Activated naive CD4-positive, alpha-beta T cell treated with anti-CD3 and anti-CD28 coated beads, Interleukin-2, amount 10 ng/mL, durations not matched to agents 7 days and 5 days (primary cell): ENCODE results near the gene STING1.
A peak's percentile ranks its signal among the peaks of the same experiment; 100 is the strongest.
"Not testable (repeated sequence)": the region's sequence is repeated elsewhere in the genome, so short reads cannot be mapped to it uniquely, and the experiment has no call there.

ENCODE experiments used
- CTCF ChIA-PET: fragments of 350-600 bp; sonication (Branson Sonifier 250); formaldehyde crosslinking; loops from one replicate; lab custom pipeline; 2021; ENCODE audit warnings: antibody characterized with exemption; lab: Charles Lee
- DNase-seq: peaks from one replicate; pipeline ENCODE4 v3.0.0-alpha.2; 2020
- H3K27ac Mint-ChIP-seq: one replicate; pipeline ENCODE4 v1.8.0; 2021; ENCODE audit warnings: mild to moderate bottlenecking, moderate library complexity, mixed read lengths
- H3K27me3 Mint-ChIP-seq: one replicate; pipeline ENCODE4 v1.8.0; 2021; ENCODE audit warnings: mild to moderate bottlenecking, mixed read lengths
- H3K36me3 Mint-ChIP-seq: one replicate; pipeline ENCODE4 v1.8.0; 2021; ENCODE audit warnings: mixed read lengths
- H3K4me1 Mint-ChIP-seq: one replicate; pipeline ENCODE4 v1.8.0; 2021; ENCODE audit warnings: mixed read lengths
- H3K4me3 Mint-ChIP-seq: one replicate; pipeline ENCODE4 v1.8.0; 2021; ENCODE audit warnings: mild to moderate bottlenecking, moderate library complexity, mixed read lengths
- H3K9me3 Mint-ChIP-seq: one replicate; pipeline ENCODE4 v1.8.0; 2021; ENCODE audit warnings: mixed read lengths

The STING1 gene

GRCh38 chr5:139514486-139514856 is 31.9 kb upstream of the STING1 start:
- Mint-ChIP-seq H3K27me3 (peaks cover 16% of the 10 kb centered on the region), H3K4me1 (peaks cover 59% of the 10 kb centered on the region), H3K27ac (no peak overlapping the region), H3K9me3 (peaks cover 3% of the 10 kb centered on the region), H3K4me3 (no peak overlapping the region), H3K36me3 (peaks cover 3% of the 10 kb centered on the region)
- DNase-seq = no peak
- CTCF ChIA-PET = interaction anchor here (0.9 to 10.1 kb wide), 15 partner anchors 11 to 175 kb away, joined by 3 to 436 read pairs (median 4); partner anchors contain the start of genes SMIM33 and STING1

- Mint-ChIP-seq H3K4me3 (no peak overlapping the region), H3K9me3 (peaks cover 3% of the 10 kb centered on the region), H3K36me3 (peaks cover 3% of the 10 kb centered on the region), H3K27ac (no peak overlapping the region), H3K27me3 (peaks cover 16% of the 10 kb centered on the region), H3K4me1 (peaks cover 59% of the 10 kb centered on the region)
- DNase-seq = no peak
- CTCF ChIA-PET = interaction anchor here (0.7 to 10.1 kb wide), 31 partner anchors 9 to 176 kb away, joined by 3 to 436 read pairs (median 4); partner anchors contain the start of genes SMIM33, SPATA24 and STING1
Observed at GRCh38 chr5:139513852-139514485, 31.4 kb upstream of the STING1 start.

- peaks cover 16% of the 10 kb centered on the region for H3K27me3 Mint-ChIP-seq
- peak; percentile 88 for DNase-seq
- peaks cover 53% of the 10 kb centered on the region for H3K4me1 Mint-ChIP-seq
- CTCF ChIA-PET = interaction anchor here (0.7 to 10.1 kb wide), 34 partner anchors 9 to 177 kb away, joined by 3 to 436 read pairs (median 4); partner anchors contain the start of genes DNAJC18, SMIM33, SPATA24 and STING1
- H3K27ac Mint-ChIP-seq, H3K4me3 Mint-ChIP-seq, H3K9me3 Mint-ChIP-seq, H3K36me3 Mint-ChIP-seq: not testable (repeated sequence)
Observed at GRCh38 chr5:139513434-139513833, 30.9 kb upstream of the STING1 start.

DNA sequence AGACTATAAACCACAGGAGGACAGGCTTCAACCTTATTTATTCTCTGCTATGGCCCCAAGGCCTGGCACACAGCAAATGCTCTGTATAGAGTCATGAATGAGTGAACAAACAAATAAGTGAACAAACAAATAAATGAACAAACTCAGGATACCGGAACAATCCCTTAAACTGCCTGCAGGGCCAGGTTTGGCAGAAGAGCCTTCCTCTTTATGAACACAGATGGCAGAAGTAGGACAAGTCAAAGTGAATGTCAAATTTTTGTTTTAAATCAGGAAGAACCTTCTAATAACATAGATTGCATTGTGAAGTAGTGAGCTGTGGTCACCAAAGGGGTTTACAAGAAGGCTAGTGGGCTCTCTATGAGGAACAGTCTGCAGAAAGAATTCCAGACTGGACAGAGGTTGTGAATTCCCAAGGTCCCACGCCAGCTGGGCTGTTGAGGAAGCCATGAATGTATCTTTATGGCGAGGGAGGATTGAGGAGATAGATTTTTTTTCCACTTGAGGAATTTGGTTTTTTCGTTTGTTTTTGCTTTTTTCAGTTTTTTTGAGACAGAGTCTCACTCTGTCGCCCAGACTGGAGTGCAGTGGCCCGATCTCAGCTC is 30.3 kb upstream of the STING1 start:
- Mint-ChIP-seq H3K36me3 (peaks cover 1% of the 10 kb centered on the region), H3K4me3 (no peak overlapping the region), H3K4me1 (peaks cover 48% of the 10 kb centered on the region), H3K27ac (no peak overlapping the region), H3K9me3 (peaks cover 3% of the 10 kb centered on the region), H3K27me3 (peaks cover 12% of the 10 kb centered on the region)
- no peak for DNase-seq
- CTCF ChIA-PET = interaction anchor here (0.7 to 10.1 kb wide), 30 partner anchors 8 to 177 kb away, joined by 3 to 436 read pairs (median 4); partner anchors contain the start of genes DNAJC18, SMIM33, SPATA24 and STING1

DNA sequence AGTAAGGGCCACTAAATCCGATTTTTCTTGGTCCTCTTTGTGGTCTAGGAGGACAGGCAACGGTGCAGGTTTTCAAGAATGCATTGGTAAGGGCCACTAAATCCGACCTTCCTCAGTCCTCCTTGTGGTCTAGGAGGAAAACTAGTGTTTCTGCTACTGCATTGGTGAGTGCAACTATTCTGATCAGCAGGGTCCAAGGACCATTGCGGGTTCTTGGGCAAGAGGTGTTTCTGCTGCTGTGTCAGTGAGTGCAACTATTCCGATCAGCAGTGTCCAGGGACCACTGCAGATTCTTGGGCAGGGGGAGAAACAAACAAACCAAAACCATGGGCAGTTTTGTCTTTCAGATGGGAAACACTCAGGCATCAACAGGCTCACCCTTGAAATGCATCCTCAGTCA is 22.2 kb upstream of the STING1 start:
- H3K27ac Mint-ChIP-seq, H3K9me3 Mint-ChIP-seq, H3K4me1 Mint-ChIP-seq, H3K36me3 Mint-ChIP-seq, H3K4me3 Mint-ChIP-seq, DNase-seq, CTCF ChIA-PET: not testable (repeated sequence)
- H3K27me3 Mint-ChIP-seq = peaks cover 16% of the 10 kb centered on the region

GRCh38 chr5:139503879-139504278 is 21.3 kb upstream of the STING1 start:
- H3K36me3 Mint-ChIP-seq, DNase-seq, H3K27ac Mint-ChIP-seq, H3K9me3 Mint-ChIP-seq, H3K4me1 Mint-ChIP-seq, H3K4me3 Mint-ChIP-seq: not testable (repeated sequence)
- peaks cover 16% of the 10 kb centered on the region for H3K27me3 Mint-ChIP-seq
- CTCF ChIA-PET = interaction anchor here (1.4 kb wide), 1 partner anchor 81 kb away, joined by 4 read pairs; no protein-coding TSS in a partner anchor

- not testable (repeated sequence) for DNase-seq, H3K27ac Mint-ChIP-seq, H3K9me3 Mint-ChIP-seq, H3K4me1 Mint-ChIP-seq, H3K4me3 Mint-ChIP-seq, H3K36me3 Mint-ChIP-seq
- CTCF ChIA-PET = interaction anchor here (1.1 to 1.4 kb wide), 3 partner anchors 10 to 80 kb away, joined by 4 to 5 read pairs (median 4); partner anchors contain the start of gene DNAJC18
- H3K27me3 Mint-ChIP-seq = peaks cover 22% of the 10 kb centered on the region
Observed at GRCh38 chr5:139503036-139503817, 20.7 kb upstream of the STING1 start.

DNA sequence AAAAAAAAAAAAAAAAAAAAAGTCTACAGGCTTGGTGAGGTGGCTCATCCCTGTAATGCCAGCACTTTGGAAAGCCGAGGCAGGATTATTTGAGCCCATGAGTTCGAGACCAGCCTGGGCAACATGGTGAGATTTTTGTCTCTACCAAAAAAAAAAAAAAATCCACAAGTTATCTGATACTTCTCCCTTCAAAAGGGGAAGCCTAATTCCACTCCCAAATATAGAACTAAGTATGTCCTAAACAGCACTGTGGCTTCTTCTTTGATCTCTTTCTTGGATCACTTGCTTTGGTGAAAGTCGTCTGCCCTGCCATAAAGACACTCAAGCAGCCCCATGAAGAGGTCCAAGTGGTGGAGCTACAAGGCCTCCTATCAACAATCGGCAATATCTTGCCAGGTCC is 18.8 kb upstream of the STING1 start:
- H3K36me3 Mint-ChIP-seq = no peaks in the 10 kb centered on the region
- H3K9me3 Mint-ChIP-seq = peaks cover 4% of the 10 kb centered on the region
- peaks cover 21% of the 10 kb centered on the region for H3K27me3 Mint-ChIP-seq
- CTCF ChIA-PET = no interaction called here
- H3K4me1 Mint-ChIP-seq = no peaks in the 10 kb centered on the region
- DNase-seq = no peak
- no peak overlapping the region for H3K27ac Mint-ChIP-seq
- no peak overlapping the region for H3K4me3 Mint-ChIP-seq

GRCh38 chr5:139495638-139496435 is 13.3 kb upstream of the STING1 start:
- Mint-ChIP-seq H3K27me3 (peaks cover 6% of the 10 kb centered on the region), H3K4me1 (peaks cover 17% of the 10 kb centered on the region), H3K4me3 (no peak overlapping the region), H3K36me3 (no peaks in the 10 kb centered on the region), H3K9me3 (no peaks in the 10 kb centered on the region), H3K27ac (no peak overlapping the region)
- no peak for DNase-seq
- CTCF ChIA-PET = interaction anchor here (0.9 to 5.0 kb wide), 4 partner anchors 12 to 37 kb away, joined by 3 to 27 read pairs (median 8); partner anchors contain the start of gene STING1

- peaks cover 17% of the 10 kb centered on the region for H3K4me1 Mint-ChIP-seq
- peaks cover 6% of the 10 kb centered on the region for H3K27me3 Mint-ChIP-seq
- no peak overlapping the region for H3K4me3 Mint-ChIP-seq
- no peaks in the 10 kb centered on the region for H3K9me3 Mint-ChIP-seq
- CTCF ChIA-PET = interaction anchor here (0.9 to 5.0 kb wide), 3 partner anchors 18 to 72 kb away, joined by 4 to 27 read pairs (median 4); no protein-coding TSS in a partner anchor
- no peak for DNase-seq
- H3K27ac Mint-ChIP-seq = no peak overlapping the region
- H3K36me3 Mint-ChIP-seq = no peaks in the 10 kb centered on the region
Observed at GRCh38 chr5:139494832-139495231, 12.3 kb upstream of the STING1 start.

DNA sequence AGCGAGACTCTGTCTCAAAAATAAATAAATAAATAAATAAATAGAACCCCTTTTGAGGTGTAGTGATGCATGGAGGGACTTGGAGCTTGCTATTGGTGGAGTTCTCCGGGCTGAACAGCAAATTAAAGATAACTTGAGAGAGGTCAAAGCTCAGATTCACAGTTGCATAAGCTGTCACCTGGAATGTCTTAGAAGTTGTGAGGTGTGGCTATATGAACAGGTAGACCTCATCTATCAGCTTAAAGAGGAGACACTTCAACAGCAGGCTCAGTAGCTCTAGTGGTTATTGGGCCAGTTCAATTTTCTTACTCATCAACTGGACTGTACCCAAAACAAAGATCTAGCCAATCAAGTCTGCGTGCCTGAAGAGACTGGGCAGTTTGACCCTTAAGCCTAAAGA is 11.7 kb upstream of the STING1 start:
- Mint-ChIP-seq H3K27me3 (peaks cover 6% of the 10 kb centered on the region), H3K4me1 (peaks cover 17% of the 10 kb centered on the region), H3K4me3 (no peak overlapping the region), H3K9me3 (no peaks in the 10 kb centered on the region), H3K27ac (no peak overlapping the region), H3K36me3 (no peaks in the 10 kb centered on the region)
- CTCF ChIA-PET = interaction anchor here (0.9 to 5.0 kb wide), 3 partner anchors 18 to 72 kb away, joined by 4 to 27 read pairs (median 4); no protein-coding TSS in a partner anchor
- DNase-seq = no peak

DNA sequence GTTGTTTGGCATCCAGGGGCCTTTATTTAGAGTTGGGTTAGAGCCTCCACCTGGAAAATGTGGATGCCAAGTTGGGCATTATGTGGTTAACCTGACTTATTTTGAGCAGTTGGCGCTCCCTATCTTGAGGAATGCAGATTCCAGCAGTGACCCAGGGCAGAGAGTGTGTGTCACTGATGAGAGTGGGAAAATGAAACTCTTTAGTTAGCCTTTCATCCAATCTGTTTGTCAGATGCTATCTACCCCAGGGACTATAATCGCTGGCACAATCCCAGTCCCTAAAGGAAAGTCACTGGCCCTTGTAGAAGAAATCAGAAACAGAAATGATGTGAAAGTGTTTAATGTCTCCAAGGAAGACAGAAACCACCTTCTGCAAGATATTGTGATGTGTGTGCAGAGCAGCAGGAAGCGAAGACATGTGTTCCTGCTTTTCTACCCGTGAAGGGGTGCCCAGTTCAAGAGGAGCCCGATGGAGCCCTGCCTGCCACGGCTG is 10.2 kb upstream of the STING1 start:
- no peaks in the 10 kb centered on the region for H3K36me3 Mint-ChIP-seq
- DNase-seq = no peak
- CTCF ChIA-PET = interaction anchor here (5.0 kb wide), 1 partner anchor 20 kb away, joined by 27 read pairs; no protein-coding TSS in a partner anchor
- peak overlapping the region; percentile 47 for H3K27ac Mint-ChIP-seq
- H3K4me3 Mint-ChIP-seq = peak overlapping the region; percentile 33
- H3K9me3 Mint-ChIP-seq = no peaks in the 10 kb centered on the region
- H3K4me1 Mint-ChIP-seq = peaks cover 27% of the 10 kb centered on the region
- H3K27me3 Mint-ChIP-seq = no peaks in the 10 kb centered on the region

DNA sequence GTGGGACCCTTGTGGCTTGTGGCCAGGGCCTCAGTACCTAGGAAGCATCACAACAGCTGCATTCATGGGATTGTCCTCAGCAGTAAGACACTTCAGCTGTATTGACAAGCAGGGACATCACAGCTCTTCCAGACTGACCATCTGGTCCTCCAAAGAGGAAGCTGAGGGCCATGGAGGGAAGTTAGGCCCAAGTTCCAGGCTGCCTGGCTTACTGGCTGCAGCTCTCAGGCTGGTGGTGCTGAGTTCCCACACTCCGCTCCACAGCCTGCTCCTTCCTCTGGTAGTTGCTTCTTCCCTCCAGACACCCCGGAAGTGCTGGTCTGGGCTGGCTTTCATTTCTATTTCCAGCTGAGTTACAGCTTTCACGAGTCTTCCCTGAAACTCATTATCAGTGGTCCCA is 5.7 kb upstream of the STING1 start:
- H3K9me3 Mint-ChIP-seq = no peaks in the 10 kb centered on the region
- CTCF ChIA-PET = interaction anchor here (0.7 to 1.1 kb wide), 2 partner anchors 26 to 442 kb away, joined by 3 read pairs; no protein-coding TSS in a partner anchor
- H3K27me3 Mint-ChIP-seq = no peaks in the 10 kb centered on the region
- no peak overlapping the region for H3K27ac Mint-ChIP-seq
- no peaks in the 10 kb centered on the region for H3K36me3 Mint-ChIP-seq
- DNase-seq = peak; percentile 36
- peaks cover 25% of the 10 kb centered on the region for H3K4me1 Mint-ChIP-seq
- no peak overlapping the region for H3K4me3 Mint-ChIP-seq
